SK-N-MC (cell line): ENCODE results near the gene USP14.

Source experiments
- EZH2 ChIP-seq: fragments of 200-600 bp; sonication (generic); IDR thresholded peaks from one replicate; pipeline ENCODE4 v1.6.1; 2017; ENCODE audit warnings: antibody characterized with exemption
- POLR2AphosphoS5 ChIP-seq: IDR thresholded peaks from 2 replicates; pipeline ENCODE4 v1.6.1; 2012; ENCODE audit warnings: mild to moderate bottlenecking, low read depth, low read length, borderline replicate concordance

- TF ChIP-seq EZH2 (no peak), POLR2AphosphoS5 (no peak)
Observed at GRCh38 chr18:135045-135444, 23.3 kb upstream of the USP14 start.
